Measurements from ENCODE around the gene LMO1. TPM values are rescaled to one million over a fixed set of nuclear protein-coding genes. Genes with fewer than 3 reads are reported as not detected.

The LMO1 gene
- total RNA-seq, 1 donor: not detected

GRCh38 chr11:8309862-8310261 is 46.2 kb upstream of the LMO1 start:
- Histone ChIP-seq H3K36me3 (ENCODE audit: insufficient read depth, low read length) (no peaks in the 10 kb centered on the region), H3K4me3 (ENCODE audit: insufficient read depth, low read length) (no peak overlapping the region), H3K4me2 (ENCODE audit: insufficient read depth, low read length) (no peak overlapping the region), H3K27ac (ENCODE audit: low read depth, low read length) (no peak overlapping the region), H4K20me1 (ENCODE audit: insufficient read depth, low read length) (no peaks in the 10 kb centered on the region), H3K4me1 (ENCODE audit: insufficient read depth, low read length) (no peaks in the 10 kb centered on the region), H2AFZ (ENCODE audit: low read length) (no peak overlapping the region), H3K9me3 (ENCODE audit: low read depth, low read length) (no peaks in the 10 kb centered on the region), H3K79me2 (ENCODE audit: insufficient read depth, low read length) (no peaks in the 10 kb centered on the region), H3K27me3 (ENCODE audit: insufficient read depth, low read length) (peaks cover 5% of the 10 kb centered on the region)
- peak; percentile 15 for DNase-seq (ENCODE audit: insufficient read length, low spot score, missing footprints)
- TF ChIP-seq CTCF (IDR thresholded peaks at IDR 0.05; ENCODE audit: extremely low read depth, low read depth, low read length): no peak

- no peak for TF ChIP-seq CTCF (IDR thresholded peaks at IDR 0.05; ENCODE audit: extremely low read depth, low read depth, low read length)
- H3K4me2 ChIP-seq (ENCODE audit: insufficient read depth, low read length): no peak overlapping the region
- no peaks in the 10 kb centered on the region for H3K36me3 ChIP-seq (ENCODE audit: insufficient read depth, low read length)
- H3K79me2 ChIP-seq (ENCODE audit: insufficient read depth, low read length): no peaks in the 10 kb centered on the region
- DNase-seq (ENCODE audit: insufficient read length, low spot score, missing footprints): no peak
- H3K27ac ChIP-seq (ENCODE audit: low read depth, low read length): no peak overlapping the region
- H3K4me1 ChIP-seq (ENCODE audit: insufficient read depth, low read length): no peaks in the 10 kb centered on the region
- H2AFZ ChIP-seq (ENCODE audit: low read length): no peak overlapping the region
- peaks cover under 1% of the 10 kb centered on the region for H3K27me3 ChIP-seq (ENCODE audit: insufficient read depth, low read length)
- H3K9me3 ChIP-seq (ENCODE audit: low read depth, low read length): no peaks in the 10 kb centered on the region
- no peak overlapping the region for H3K4me3 ChIP-seq (ENCODE audit: insufficient read depth, low read length)
- no peaks in the 10 kb centered on the region for H4K20me1 ChIP-seq (ENCODE audit: insufficient read depth, low read length)
These were observed 45.6 kb upstream of the LMO1 start for GRCh38 chr11:8309311-8309710.

- no peak for TF ChIP-seq CTCF (IDR thresholded peaks at IDR 0.05; ENCODE audit: extremely low read depth, low read depth, low read length)
- DNase-seq (ENCODE audit: insufficient read length, low spot score, missing footprints): no peak
These were observed 43.9 kb upstream of the LMO1 start for GRCh38 chr11:8307601-8308000.

GRCh38 chr11:8301622-8302021 is 37.9 kb upstream of the LMO1 start:
- Histone ChIP-seq H2AFZ (ENCODE audit: low read length) (no peak overlapping the region), H3K4me1 (ENCODE audit: insufficient read depth, low read length) (no peaks in the 10 kb centered on the region), H3K9me3 (ENCODE audit: low read depth, low read length) (no peaks in the 10 kb centered on the region), H3K36me3 (ENCODE audit: insufficient read depth, low read length) (no peaks in the 10 kb centered on the region), H3K79me2 (ENCODE audit: insufficient read depth, low read length) (no peaks in the 10 kb centered on the region), H3K27me3 (ENCODE audit: insufficient read depth, low read length) (no peaks in the 10 kb centered on the region), H4K20me1 (ENCODE audit: insufficient read depth, low read length) (no peaks in the 10 kb centered on the region), H3K27ac (ENCODE audit: low read depth, low read length) (no peak overlapping the region), H3K4me2 (ENCODE audit: insufficient read depth, low read length) (no peak overlapping the region), H3K4me3 (ENCODE audit: insufficient read depth, low read length) (no peak overlapping the region)
- no peak for TF ChIP-seq CTCF (IDR thresholded peaks at IDR 0.05; ENCODE audit: extremely low read depth, low read depth, low read length)
- no peak for DNase-seq (ENCODE audit: insufficient read length, low spot score, missing footprints)

More at GRCh38 chr11:8307601-8308000, 43.9 kb upstream of the LMO1 start:
- Histone ChIP-seq H3K27me3 (ENCODE audit: insufficient read depth, low read length) (no peaks in the 10 kb centered on the region), H3K4me1 (ENCODE audit: insufficient read depth, low read length) (no peaks in the 10 kb centered on the region), H3K27ac (ENCODE audit: low read depth, low read length) (no peak overlapping the region), H4K20me1 (ENCODE audit: insufficient read depth, low read length) (no peaks in the 10 kb centered on the region), H3K4me3 (ENCODE audit: insufficient read depth, low read length) (no peak overlapping the region), H3K4me2 (ENCODE audit: insufficient read depth, low read length) (no peak overlapping the region), H3K9me3 (ENCODE audit: low read depth, low read length) (no peaks in the 10 kb centered on the region), H3K79me2 (ENCODE audit: insufficient read depth, low read length) (no peaks in the 10 kb centered on the region), H3K36me3 (ENCODE audit: insufficient read depth, low read length) (no peaks in the 10 kb centered on the region), H2AFZ (ENCODE audit: low read length) (no peak overlapping the region)

Measured in osteoblast (primary cell).